ENCODE measurements around the gene MYOZ2. TPM values are rescaled to one million over a fixed set of nuclear protein-coding genes. Genes with fewer than 3 reads are reported as not detected.
A peak's percentile ranks its signal among the peaks of the same experiment; 100 is the strongest.

Gene MYOZ2
- total RNA-seq, 1 donor = 0.43 TPM

GRCh38 chr4:119212964-119213606 lies 77.5 kb downstream of the MYOZ2 start:
- peak overlapping the region; percentile 87 for H3K4me3 ChIP-seq (ENCODE audit: low read depth, low read length)
- peak; percentile 39 for TF ChIP-seq CTCF (IDR thresholded peaks at IDR 0.05; ENCODE audit: insufficient read depth, low read depth, low read length)
- peak; percentile 92 for DNase-seq (ENCODE audit: low read depth)

GRCh38 chr4:119218093-119218492 lies 82.5 kb downstream of the MYOZ2 start:
- no peak for TF ChIP-seq CTCF (IDR thresholded peaks at IDR 0.05; ENCODE audit: insufficient read depth, low read depth, low read length)
- no peak for DNase-seq (ENCODE audit: low read depth)
- H3K4me3 ChIP-seq (ENCODE audit: low read depth, low read length) = no peak overlapping the region

- TF ChIP-seq CTCF (IDR thresholded peaks at IDR 0.05; ENCODE audit: insufficient read depth, low read depth, low read length) = no peak
- H3K4me3 ChIP-seq (ENCODE audit: low read depth, low read length) = no peak overlapping the region
- DNase-seq (ENCODE audit: low read depth) = no peak
Observed at GRCh38 chr4:119221412-119221811, 85.8 kb downstream of the MYOZ2 start.

GRCh38 chr4:119227690-119228089 lies 92.1 kb downstream of the MYOZ2 start:
- TF ChIP-seq CTCF (IDR thresholded peaks at IDR 0.05; ENCODE audit: insufficient read depth, low read depth, low read length) = no peak
- H3K4me3 ChIP-seq (ENCODE audit: low read depth, low read length) = no peak overlapping the region
- DNase-seq (ENCODE audit: low read depth) = peak; percentile 48

- no peak for DNase-seq (ENCODE audit: low read depth)
- TF ChIP-seq CTCF (IDR thresholded peaks at IDR 0.05; ENCODE audit: insufficient read depth, low read depth, low read length) = no peak
Observed at GRCh38 chr4:119228406-119228805, 92.8 kb downstream of the MYOZ2 start.

GRCh38 chr4:119229908-119230687 lies 94.5 kb downstream of the MYOZ2 start:
- H3K4me3 ChIP-seq (ENCODE audit: low read depth, low read length) = no peak overlapping the region
- no peak for DNase-seq (ENCODE audit: low read depth)
- no peak for TF ChIP-seq CTCF (IDR thresholded peaks at IDR 0.05; ENCODE audit: insufficient read depth, low read depth, low read length)

More at GRCh38 chr4:119228406-119228805, 92.8 kb downstream of the MYOZ2 start:
- no peak overlapping the region for H3K4me3 ChIP-seq (ENCODE audit: low read depth, low read length)

Measured in fibroblast of villous mesenchyme (primary cell).